ENCODE results near the gene ANKRD27. TPM values are rescaled to one million over a fixed set of nuclear protein-coding genes. Genes with fewer than 3 reads are reported as not detected.
A peak's percentile ranks its signal among the peaks of the same experiment; 100 is the strongest.
"Not testable (repeated sequence)": the region's sequence is repeated elsewhere in the genome, so short reads cannot be mapped to it uniquely, and the experiment has no call there.

ANKRD27 gene
- total RNA-seq, 2 experiments from 2014 or later, result 40.3 to 41.7 TPM

DNA sequence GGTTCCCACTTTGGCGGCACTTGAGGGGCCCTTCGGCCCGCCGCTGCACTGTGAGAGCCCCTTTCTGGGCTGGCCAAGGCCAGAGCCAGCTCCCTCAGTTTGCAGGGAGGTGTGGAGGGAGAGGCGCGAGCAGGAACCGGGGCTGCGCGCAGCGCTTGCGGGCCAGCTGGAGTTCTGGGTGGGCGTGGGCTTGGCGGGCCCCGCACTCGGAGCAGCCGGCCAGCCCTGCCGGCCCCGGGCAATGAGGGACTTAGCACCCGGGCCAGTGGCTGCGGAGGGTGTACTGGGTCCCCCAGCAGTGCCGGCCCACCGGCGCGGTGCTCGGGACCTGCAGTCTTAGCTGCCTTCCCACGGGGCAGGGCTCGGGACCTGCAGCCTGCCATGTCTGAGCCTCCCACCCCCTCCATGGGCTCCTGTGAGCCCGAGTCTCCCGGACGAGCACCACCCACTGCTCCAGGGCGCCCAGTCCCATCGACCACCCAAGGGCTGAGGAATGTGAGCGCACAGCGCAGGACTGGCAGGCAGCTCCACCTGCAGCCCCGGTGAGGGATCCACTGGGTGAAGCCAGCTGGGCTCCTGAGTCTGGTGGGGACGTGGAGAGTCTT, 103.4 kb downstream of the ANKRD27 start:
- Mint-ChIP-seq H3K27me3 (peaks cover 13% of the 10 kb centered on the region), H3K4me1 (peaks cover 15% of the 10 kb centered on the region)
- not testable (repeated sequence) for H3K27ac Mint-ChIP-seq; H3K4me3 Mint-ChIP-seq; H3K9me3 Mint-ChIP-seq (ENCODE audit: low read depth); ATAC-seq; DNase-seq; H3K36me3 Mint-ChIP-seq
- CTCF ChIA-PET, result interaction anchor here (2.1 kb wide), 1 partner anchor 233 kb away, joined by 6 read pairs; no protein-coding TSS in a partner anchor

DNA sequence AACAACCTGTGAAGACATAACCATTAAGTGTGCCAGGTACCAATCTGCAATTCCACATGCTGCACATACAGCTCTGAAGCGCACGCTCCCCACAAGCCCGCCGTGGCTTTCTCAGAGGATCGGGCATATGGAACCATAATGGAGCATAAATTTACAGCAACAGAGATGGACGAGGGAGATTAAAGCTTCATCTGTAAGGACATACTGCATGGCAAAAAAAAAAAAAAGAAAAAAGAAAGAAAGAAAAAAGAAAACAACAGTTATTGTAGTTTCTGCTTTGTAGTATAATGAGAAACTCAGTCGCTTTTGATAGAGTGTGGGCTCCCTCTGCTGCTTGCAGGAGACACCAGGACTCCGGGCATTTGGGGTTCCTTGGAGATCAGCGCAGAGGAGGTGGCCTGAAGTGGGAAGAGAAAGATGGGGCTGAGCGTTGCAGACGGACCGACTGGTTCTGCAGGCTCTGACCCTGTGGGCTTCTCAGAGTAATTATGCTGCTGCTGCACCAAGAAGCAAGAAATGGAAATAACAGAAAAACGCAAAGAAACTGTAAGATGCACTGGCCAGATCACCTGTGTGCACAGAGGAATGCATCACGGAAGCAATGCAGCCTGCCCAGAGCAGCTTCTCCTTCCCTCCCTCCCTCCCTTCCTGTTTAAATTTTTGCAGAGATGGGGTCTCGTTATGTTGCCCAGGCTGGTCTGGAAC, 104.7 kb downstream of the ANKRD27 start:
- Mint-ChIP-seq H3K27me3 (peaks cover 13% of the 10 kb centered on the region), H3K4me3 (no peak overlapping the region), H3K27ac (no peak overlapping the region), H3K36me3 (no peaks in the 10 kb centered on the region), H3K4me1 (peaks cover 15% of the 10 kb centered on the region), H3K9me3 (ENCODE audit: low read depth) (no peaks in the 10 kb centered on the region)
- DNase-seq, result peak; percentile 69
- CTCF ChIA-PET, result interaction anchor here (0.6 to 2.1 kb wide), 8 partner anchors 12 to 369 kb away, joined by 3 to 6 read pairs (median 4); no protein-coding TSS in a partner anchor
- ATAC-seq, result peak; percentile 76

DNA sequence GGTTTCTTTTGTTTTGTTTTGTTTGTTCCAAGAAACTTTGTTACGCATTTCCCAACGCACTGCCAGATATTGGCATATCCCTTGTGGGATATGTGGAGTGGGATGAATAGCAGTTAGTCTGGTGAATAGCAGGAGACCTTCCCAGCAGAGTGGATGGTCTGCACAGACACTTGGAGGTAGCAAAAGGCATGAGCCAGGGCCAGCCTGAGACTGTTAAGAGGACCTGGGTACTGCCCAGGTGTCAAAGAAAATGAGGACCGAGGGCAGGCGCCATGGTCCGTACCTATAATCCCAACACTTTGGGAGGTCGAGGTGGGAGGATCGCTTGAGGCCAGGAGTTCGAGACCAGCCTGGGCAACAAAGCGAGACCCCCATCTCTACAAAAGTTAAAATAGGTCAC, 107.5 kb downstream of the ANKRD27 start:
- no peaks in the 10 kb centered on the region for H3K9me3 Mint-ChIP-seq (ENCODE audit: low read depth)
- ATAC-seq, result no peak

DNA sequence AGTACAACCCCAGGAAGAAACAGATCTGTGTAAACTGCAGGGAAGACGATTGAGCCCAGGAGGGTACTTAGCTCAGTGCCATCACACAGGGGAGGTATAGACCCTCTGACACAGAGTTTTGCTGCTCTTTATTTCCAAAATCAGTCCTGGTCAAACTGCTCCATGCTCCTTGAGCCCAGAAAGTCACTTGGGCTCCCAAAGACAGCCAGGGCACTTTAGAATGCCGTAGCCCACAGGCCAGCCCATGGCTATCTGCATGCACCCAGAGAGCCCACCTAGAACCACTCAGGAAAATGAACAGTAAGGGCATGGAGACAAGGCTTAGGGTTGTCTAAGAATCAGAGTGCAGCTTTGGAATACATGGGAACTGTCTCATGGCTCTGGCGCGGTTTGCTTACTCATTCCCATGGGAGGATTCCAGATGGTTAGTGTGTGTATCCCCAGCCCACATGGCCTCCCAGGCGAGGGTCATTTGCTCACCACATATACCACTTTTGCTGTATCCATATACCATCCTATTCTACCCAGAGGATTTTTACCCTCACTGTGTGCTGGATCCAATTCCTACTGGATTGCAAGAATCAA, 108.6 kb downstream of the ANKRD27 start:
- CTCF ChIA-PET, result no interaction called here
- ATAC-seq, result no peak
- H3K4me1 Mint-ChIP-seq, result peaks cover 2% of the 10 kb centered on the region
- peaks cover 2% of the 10 kb centered on the region for H3K27me3 Mint-ChIP-seq
- H3K27ac Mint-ChIP-seq, result no peak overlapping the region
- no peaks in the 10 kb centered on the region for H3K9me3 Mint-ChIP-seq (ENCODE audit: low read depth)
- H3K4me3 Mint-ChIP-seq, result no peak overlapping the region
- DNase-seq, result no peak
- no peaks in the 10 kb centered on the region for H3K36me3 Mint-ChIP-seq

More for the DNA sequence above, 107.5 kb downstream of the ANKRD27 start:
- H3K27ac Mint-ChIP-seq, result no peak overlapping the region
- CTCF ChIA-PET, result no interaction called here
- H3K27me3 Mint-ChIP-seq, result peaks cover 2% of the 10 kb centered on the region
- H3K36me3 Mint-ChIP-seq, result no peaks in the 10 kb centered on the region
- no peak overlapping the region for H3K4me3 Mint-ChIP-seq
- DNase-seq, result no peak
- H3K4me1 Mint-ChIP-seq, result peaks cover 4% of the 10 kb centered on the region

DNA sequence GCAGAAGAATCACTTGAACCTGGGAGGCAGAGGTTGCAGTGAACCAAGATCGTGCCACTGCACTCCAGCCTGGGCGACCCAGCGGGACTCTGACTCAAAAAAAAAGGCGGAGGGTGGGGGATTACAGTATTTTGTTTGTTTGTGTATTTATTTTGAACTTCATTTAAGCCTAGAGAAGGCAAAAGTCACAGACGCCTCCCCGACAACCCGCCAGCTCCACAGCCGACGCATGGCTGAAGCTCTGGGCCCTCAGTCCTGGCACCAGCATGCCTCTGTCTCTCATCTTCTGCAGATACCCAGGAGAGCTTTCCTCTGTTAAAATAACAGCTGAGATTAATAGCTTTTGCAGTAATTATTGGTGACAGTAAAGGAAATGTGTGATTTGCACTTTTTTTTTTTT, 111.2 kb downstream of the ANKRD27 start:
- CTCF ChIA-PET, result no interaction called here
- no peak for ATAC-seq
- Mint-ChIP-seq H3K4me3 (no peak overlapping the region), H3K4me1 (no peaks in the 10 kb centered on the region), H3K27ac (no peak overlapping the region), H3K27me3 (no peaks in the 10 kb centered on the region), H3K36me3 (no peaks in the 10 kb centered on the region), H3K9me3 (ENCODE audit: low read depth) (no peaks in the 10 kb centered on the region)
- DNase-seq, result no peak

DNA sequence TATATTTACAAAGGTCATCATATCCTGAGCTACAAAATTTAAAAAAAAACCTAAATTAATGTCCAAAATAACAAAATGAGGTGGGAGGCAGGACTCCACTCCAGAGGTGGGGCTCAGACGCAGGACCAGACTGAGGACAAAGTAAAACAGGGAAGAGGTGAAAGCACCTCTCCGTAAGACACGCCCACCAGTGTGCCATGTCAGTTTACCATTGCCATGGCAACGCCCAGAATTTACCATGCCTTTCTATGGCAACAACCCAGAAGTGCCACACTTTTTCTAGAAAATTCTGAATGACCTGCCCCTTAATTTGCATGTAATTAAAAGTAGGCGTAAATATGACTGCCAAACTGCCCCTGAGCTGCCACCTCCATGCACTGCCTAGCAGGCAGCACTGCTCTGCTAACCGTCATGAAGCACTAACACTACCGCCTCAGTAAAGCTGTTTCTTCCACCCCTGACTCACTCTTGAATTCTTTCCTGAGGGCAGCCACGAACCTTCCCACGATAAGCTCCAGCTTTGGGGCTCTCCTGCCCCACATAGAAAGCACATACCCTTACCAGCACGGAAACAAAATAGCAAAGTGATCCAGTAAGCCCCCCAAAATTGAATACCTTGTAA, 116.3 kb downstream of the ANKRD27 start:
- no peaks in the 10 kb centered on the region for H3K9me3 Mint-ChIP-seq (ENCODE audit: low read depth)
- no peak overlapping the region for H3K4me3 Mint-ChIP-seq
- H3K27me3 Mint-ChIP-seq, result peaks cover 10% of the 10 kb centered on the region
- H3K36me3 Mint-ChIP-seq, result no peaks in the 10 kb centered on the region
- H3K4me1 Mint-ChIP-seq, result no peaks in the 10 kb centered on the region
- CTCF ChIA-PET, result interaction anchor here (1.6 kb wide), 1 partner anchor 11 kb away, joined by 5 read pairs; no protein-coding TSS in a partner anchor
- DNase-seq (no peak), ATAC-seq (no peak)
- H3K27ac Mint-ChIP-seq, result no peak overlapping the region

DNA sequence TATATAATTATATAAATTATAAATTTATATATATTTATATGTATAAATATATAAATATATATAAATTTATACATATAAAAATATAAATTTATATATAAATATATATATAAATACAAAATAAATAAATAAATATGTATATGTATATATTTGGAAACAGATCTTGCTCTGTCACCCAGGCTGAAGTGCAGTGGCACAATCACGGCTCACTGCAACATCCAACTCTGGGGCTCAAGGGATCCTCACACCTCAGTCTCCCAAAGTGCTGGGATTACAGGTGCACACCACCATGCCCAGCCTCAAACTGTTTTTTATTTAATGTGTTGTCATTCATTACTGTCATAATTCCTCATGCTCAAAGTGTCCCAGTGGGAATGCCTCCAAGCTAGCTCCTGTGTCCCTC, 119.2 kb downstream of the ANKRD27 start:
- no peaks in the 10 kb centered on the region for H3K36me3 Mint-ChIP-seq
- CTCF ChIA-PET, result interaction anchor here (1.1 kb wide), 1 partner anchor 25 kb away, joined by 3 read pairs; no protein-coding TSS in a partner anchor
- H3K9me3 Mint-ChIP-seq (ENCODE audit: low read depth), result no peaks in the 10 kb centered on the region
- H3K4me1 Mint-ChIP-seq, result no peaks in the 10 kb centered on the region
- H3K27me3 Mint-ChIP-seq, result peaks cover 10% of the 10 kb centered on the region
- ATAC-seq, result no peak
- no peak overlapping the region for H3K27ac Mint-ChIP-seq
- H3K4me3 Mint-ChIP-seq, result no peak overlapping the region
- no peak for DNase-seq

DNA sequence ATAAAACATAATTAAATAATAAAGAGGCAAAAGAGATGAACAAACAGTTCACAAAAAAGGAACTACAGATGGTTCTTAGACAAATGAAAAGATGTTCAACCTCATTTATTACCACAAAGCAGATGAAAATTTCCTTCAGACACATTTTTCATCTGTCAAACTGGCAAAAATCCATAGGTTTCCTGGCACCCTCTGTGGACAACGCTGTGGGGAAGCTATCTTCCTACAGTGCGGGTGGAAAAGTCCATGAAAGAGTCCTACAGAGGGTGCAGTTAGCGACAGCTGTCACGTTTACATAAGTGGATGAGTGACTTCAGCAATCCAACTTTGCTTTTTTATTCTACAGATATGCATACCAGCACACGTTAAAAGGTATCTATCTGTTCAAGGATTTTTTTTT, 124.3 kb downstream of the ANKRD27 start:
- no peak for DNase-seq
- Mint-ChIP-seq H3K36me3 (no peaks in the 10 kb centered on the region), H3K27me3 (no peaks in the 10 kb centered on the region), H3K27ac (no peak overlapping the region), H3K9me3 (ENCODE audit: low read depth) (no peaks in the 10 kb centered on the region), H3K4me3 (no peak overlapping the region), H3K4me1 (no peaks in the 10 kb centered on the region)
- no peak for ATAC-seq
- CTCF ChIA-PET, result no interaction called here

Other genes starting within 250 kb of the ANKRD27 start
- 100 to 1,000 TPM; 134 to 148 TPM for gene PDCD5, start 94.0 kb downstream of the ANKRD27 start, total RNA-seq
- gene RGS9BP, start 668 bp upstream of the ANKRD27 start, total RNA-seq, result under 1 TPM; 0.28 to 0.79 TPM
- gene NUDT19, start 16.6 kb upstream of the ANKRD27 start, total RNA-seq, result 10 to 100 TPM; 13.0 to 18.1 TPM
- under 1 TPM in 1 of 2 experiments, not detected in 1; 0.12 TPM for gene TDRD12, start 44.6 kb upstream of the ANKRD27 start, total RNA-seq
- gene SLC7A9, start 194.6 kb upstream of the ANKRD27 start, total RNA-seq, result under 1 TPM in 1 of 2 experiments, not detected in 1; 0.16 TPM

All from activated CD8-positive, alpha-beta memory T cell treated with anti-CD3 and anti-CD28 coated beads, Interleukin-2, amount 10 ng/mL, durations not matched to agents 7 days and 5 days (primary cell).